Kidney tubule cell (primary cell): ENCODE measurements around the gene STAMBP.
A peak's percentile ranks its signal among the peaks of the same experiment; 100 is the strongest.
"Not testable (repeated sequence)": the region's sequence is repeated elsewhere in the genome, so short reads cannot be mapped to it uniquely, and the experiment has no call there.

Source experiments
- DNase-seq: peaks from one replicate; pipeline ENCODE4 v3.0.0-alpha.2; 2018; ENCODE audit warnings: low spot score

STAMBP gene

DNA sequence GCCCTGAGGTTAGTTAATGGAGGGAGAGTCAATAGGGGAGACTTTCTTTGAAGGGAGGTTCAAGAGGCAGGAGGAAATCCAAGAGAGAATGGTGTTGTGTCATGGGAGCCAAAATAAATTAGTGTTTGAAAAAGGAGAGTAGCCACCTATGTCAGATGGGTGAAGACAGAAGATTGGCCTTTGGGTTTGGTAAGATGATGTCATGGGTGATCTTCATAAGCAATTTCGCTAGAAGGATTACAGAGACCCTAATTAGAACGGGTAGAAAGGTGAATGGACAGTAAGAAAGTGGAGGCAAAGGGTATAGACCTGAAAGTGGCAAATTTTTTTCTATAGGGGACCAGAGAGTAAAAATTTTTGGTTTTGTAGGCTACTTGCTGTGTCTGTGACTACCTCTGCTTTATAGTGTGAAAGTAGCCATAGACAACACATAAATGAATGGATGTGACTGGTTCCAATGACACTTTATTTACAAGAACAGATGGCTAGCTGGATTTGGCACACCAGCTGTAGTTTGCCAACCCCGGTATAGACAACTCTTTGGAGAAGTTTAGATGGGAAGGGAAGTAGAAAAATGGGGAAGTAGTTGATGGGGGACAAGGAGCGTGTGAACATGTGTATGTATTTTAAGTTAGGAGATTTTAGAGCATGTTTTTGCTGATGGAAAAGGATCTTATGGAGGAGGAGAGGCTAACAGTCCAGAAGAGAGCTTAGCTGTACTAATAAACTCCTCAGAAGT, 9.3 kb downstream of the STAMBP start:
- no peak for DNase-seq

DNA sequence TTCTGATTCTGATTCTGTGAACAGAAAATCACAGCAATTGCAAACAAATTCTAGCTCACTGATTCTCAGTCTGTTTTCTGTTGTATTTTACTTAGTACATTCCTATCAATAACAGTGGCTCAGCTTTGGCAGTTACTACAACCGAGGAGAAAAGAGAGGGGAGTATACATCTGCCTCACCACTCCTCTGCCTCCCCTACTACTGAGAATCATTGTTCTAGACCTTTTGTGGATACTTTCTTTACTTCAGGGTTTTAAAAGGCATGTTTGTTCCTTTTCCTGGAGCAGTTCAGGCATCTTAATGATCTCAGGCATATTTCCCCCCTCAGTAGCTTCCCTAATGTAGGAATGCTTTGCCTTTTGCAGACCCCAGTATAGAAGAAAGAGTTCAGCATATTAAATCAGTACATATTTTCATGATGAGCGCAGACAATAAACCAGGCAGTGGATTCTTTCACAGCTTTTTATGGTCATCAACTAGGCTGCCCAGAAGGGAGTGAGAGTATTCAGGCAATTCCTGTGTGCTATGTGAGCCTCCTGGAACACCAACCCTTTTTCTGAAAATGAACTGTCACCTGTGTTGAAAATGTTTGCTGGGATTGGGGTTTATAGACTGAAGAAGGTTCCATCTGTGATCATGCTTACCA, 10.3 kb downstream of the STAMBP start:
- no peak for DNase-seq

DNA sequence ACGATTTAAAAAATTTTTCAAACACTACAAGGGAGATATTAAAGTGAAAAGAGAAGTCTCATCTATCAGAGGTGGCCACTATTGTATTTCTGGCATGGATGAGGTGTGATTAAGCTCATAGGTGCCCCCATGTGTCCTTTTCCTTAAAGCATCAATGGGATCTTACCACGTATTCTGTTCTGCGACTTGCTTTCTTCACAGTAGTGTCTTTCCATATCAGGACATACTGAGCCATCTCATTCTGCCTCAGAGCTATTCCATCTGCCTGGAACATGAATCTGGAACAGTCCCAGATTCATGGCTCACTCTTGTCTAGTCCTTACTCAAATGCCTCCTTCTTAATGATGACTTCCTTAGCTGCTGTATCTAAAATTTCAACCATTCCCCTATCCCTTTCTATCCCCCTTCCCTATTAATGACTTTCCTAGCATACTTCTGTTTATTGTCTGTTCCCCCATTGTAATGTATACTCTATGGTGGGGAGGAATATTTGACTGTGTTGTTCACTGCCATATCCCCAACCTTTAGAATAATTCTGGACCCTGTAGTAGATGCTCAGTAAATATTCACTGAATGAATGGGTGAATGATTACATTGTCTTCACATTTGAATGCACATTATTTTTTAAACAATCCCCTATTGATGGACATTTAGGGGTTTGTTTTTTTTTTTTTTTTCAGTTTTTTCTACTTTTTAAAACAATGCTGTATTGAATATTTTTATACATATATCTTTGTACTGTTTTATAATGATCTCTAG, 11.1 kb downstream of the STAMBP start:
- no peak for DNase-seq

DNA sequence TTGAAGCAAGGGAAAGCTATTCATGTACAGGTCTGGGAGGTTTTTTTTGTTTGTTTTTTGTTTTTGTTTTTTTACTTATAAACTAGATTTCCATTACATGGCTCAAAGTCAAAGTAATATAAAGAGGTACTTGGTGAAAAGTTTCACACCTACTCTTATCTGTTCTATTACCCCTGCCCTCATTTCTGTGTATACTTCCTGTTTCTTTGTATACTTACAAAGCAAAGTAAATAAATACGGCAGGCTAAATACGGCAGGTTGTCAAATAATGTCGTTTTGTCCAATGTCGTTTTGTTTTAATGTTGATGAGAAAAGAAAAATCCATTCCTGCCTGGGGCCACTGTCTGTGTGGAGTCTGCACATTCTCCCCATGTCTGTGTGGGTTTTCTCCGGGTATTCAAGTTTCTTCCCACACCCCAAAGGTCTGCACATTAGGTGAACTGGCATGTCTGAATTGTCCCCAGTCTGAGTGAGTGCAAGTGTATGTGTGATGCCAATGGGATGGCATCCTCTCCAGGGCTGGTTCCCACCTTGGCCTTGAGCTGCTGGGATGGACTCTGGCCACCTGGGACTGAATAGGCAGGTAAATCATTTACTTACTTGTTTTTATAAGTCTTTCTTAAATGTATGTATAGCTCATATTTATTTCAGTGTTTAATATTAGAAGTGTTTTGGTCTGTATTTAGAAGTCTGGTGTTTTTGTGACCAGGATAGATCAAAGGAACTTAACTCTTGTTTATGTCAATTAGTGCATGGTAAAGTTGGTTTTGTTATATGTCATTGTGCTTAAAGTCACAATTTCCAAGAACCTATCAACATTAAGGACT, 13.4 kb downstream of the STAMBP start:
- no peak for DNase-seq

DNA sequence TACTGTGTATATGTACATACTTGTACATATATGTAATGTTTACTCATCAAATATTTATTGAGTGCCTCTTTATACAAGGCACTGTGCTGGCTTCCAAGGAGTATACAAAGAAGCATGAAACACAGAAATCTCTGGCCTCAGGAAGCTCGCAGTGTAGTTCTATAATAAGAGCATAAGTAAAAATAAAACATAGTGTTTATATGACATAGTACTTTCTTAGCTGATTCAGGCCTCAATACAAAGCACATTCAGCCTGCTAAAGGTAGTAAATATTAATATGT, 13.9 kb downstream of the STAMBP start:
- no peak for DNase-seq

DNA sequence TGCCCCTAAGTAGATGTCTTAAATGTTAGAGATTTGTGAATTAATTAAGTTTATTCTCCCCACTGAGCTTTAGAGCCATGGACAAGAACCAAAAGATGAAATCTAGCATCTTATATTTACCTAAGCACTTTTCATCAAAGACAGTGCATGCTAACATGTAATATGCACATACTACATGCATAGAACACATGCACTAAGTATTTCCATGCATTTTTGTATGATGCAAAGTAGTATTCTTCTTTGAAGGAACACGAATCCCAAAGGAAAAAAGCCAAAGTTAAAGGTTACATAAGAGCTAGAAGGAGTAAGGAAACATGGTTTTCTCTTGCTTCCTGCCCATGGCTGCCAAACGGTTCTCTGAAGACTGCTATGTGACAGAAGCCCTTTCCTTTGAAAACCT, 15.3 kb downstream of the STAMBP start:
- no peak for DNase-seq

DNA sequence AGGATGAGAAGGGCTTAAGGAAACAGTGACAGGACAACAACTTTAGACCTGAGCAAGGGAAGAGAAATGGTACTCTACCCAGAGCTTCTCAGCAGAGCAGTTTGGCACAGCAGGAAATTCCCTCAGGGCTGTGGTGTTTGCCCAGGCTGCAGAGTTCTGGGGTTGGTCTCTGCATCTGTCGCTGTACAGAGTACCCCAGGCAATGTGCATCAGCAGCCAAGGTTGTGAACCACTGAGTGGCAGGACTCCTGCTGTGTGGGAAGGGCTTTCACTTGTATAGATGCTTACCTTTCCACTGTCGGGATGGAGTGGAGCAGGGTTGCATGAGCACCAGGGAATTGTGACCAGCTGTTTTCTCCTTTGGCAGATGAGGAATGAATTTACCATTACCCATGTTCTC, 21.2 kb downstream of the STAMBP start:
- no peak for DNase-seq

DNA sequence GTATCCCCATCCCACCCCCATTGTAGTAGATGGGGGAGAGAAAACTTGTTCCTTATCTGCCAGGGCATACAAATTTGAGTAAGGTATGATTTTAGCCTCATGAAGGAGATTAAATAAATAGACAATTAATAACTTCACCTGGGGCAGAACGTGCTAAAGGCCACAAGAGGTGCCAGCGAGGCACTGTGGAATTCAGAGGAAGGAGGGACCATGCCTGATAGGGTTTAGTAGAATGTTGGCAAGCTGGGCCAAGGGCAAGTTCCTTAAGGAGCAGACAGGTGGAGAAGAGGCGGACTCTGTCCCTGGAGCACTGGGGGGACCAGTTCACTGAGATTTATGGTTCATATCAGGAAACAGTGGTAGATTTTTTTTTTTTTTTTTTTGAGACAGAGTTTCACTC, 22.5 kb downstream of the STAMBP start:
- DNase-seq = peak; percentile 31

DNA sequence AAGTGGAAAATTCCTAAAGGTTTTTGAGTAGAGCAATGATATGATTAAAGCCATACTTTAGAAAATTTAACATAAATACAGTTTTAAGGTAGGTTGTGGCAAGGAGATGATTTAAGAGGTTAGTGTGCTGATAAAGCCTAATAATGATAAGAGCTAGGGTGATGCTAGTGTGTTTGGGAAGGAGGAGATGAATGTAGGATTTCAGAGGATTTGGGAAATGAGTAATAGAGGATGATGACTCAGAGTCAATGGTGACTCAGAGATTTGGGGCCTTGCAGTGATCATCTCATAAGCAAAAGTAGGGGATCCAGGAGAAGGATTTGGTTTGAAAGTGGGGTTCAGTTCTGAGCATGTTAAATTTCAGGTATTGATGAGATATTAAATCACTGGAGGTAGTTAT, 23.3 kb downstream of the STAMBP start:
- peak; percentile 53 for DNase-seq

DNA sequence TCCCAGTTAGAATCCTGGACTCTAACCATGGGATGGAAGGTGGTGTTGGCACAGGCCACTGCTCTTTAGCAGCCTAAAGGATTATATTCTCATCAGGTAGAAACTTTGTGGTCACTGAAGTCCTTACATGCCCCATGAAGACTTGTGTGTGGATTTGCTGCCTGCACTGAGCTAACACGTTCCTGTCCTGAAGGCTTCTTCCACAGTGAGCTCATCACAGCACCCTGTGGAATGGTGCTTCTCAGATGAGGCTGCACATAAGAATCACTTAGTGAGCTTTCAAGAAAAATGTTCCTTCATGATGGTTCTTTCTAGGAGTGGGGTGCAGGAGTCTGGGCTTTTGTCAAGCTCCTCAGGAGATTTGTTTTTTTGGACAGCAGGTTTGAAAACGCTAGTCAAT, 26.8 kb downstream of the STAMBP start:
- DNase-seq = no peak

DNA sequence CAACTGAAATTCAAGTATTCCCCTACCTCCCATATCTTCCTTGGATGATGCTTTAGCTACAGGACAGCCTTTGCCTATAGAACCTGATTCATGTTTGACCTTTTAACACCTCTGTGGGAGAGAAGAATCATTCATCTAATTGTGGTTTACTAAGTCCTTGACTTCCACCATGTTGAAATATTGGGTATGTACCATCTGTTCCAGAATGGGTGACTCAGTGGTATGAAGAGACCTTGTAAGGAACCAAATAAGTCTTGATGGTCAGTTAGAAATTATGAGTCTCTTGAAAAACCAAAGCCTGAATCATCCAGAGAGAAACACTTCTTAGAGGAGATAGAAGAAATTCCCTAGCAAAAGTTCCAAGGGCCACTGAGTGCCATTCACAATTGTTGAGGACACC, 27.5 kb downstream of the STAMBP start:
- peak; percentile 80 for DNase-seq

DNA sequence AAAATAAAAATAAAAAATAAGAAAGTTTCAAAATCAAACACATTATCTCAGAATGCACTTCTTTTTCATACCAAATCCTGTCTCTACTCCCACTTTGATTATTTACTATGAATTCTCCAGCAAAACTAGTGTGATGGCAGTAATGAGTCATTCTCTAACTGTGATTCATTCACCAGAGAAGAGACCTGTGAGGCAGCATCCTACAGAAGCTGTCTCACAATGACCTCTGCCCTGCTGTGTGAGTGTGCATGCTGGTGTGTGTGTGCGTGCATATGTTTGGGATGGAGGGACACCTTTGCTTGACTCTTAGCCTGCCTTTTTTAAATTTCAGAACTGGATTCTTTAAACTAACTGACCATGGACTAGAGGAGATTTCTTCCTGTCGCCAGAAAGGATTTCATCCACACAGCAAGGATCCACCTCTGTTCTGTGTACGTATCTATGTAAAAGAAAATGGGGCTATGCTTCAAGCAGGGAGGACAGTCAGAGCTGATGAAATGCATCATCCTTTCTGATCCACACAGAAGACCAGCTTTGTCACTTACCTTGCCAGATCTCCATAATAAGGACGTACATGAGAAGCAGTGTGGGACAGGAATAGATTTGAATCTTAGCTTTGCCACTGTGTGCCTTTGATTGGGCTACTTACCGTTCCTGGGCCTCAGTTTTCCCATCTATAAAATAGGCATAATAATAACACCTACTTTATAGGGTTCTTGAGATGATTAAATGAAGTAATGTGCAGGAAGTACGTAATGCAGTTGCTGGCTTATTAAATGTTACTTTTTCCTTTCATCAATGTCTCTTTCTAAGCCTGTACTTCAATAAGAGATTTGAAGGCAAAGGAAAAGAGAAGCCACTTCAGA, 31.2 kb downstream of the STAMBP start:
- peak; percentile 86 for DNase-seq

DNA sequence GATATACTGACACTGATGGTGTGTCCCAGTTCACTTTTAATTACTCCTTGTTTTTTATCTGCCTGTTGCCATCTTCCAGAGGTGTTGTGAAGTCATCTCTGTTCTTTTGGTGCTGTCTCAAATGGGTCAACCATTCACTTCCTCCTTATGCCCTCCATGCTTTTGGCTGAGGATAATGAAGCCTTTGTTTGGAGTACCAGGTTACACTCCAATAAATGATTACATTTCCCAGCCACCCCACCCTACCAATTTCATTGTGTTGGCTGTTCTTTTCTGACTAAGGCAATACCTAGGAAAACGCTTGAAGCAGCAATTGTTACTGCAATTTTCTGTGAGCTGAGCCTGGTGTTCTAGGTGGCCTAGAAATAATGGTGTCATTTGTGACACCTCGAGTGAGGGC, 34.2 kb downstream of the STAMBP start:
- peak; percentile 37 for DNase-seq

DNA sequence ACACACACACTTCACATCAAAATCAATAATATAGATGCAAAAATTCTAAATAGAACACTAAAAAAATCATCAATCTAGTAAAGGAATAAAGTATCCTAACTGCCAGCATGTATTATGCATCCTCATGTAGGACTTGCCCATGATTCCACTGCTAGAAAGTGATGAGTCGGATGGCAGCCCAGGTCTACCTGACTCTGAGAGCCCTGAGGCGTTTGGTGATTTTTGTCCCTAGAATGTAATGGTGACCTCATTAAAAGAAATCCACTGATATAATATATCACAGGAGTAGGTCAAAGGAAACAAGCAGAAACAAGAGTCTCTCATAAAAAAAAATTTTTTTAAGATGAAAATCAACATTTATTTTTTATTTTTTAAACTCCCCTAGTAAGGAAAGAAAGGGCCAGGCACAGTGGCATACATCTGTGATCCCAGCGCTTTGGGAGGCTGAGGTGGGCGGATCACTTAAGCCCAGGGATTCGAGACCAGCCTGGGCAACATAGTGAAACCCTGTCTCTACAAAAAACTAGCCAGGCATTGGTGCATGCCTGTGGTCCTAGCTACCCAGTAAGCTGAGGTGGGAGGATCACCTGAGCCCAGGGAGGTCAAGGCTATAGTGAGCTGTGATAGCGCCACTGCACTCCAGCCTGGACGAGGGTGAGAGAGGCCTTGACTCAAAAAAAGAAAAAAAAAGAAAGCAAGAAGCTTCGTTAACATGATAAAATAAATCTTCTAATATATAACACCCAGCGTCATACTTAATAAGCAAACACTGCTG, 39.6 kb downstream of the STAMBP start:
- no peak for DNase-seq

DNA sequence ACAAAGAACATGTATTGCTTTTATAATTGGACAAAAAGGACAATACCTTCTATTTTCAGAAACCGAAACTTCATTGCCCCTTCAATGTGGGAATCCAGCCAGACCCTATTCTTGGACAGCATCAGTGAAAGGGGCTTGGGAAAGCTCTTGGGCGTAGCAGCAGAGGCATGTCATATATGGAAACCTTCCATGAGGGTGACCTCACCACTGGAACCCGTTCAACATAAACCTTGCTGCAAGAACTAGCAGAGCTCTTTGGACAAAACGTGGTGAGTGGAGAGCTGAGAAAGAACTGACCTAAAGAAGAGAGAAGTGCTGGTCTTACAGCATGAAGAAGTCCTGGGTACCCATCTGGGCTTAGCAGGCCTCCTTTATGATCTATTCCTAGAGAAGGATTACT, 41.3 kb downstream of the STAMBP start:
- DNase-seq = no peak

DNA sequence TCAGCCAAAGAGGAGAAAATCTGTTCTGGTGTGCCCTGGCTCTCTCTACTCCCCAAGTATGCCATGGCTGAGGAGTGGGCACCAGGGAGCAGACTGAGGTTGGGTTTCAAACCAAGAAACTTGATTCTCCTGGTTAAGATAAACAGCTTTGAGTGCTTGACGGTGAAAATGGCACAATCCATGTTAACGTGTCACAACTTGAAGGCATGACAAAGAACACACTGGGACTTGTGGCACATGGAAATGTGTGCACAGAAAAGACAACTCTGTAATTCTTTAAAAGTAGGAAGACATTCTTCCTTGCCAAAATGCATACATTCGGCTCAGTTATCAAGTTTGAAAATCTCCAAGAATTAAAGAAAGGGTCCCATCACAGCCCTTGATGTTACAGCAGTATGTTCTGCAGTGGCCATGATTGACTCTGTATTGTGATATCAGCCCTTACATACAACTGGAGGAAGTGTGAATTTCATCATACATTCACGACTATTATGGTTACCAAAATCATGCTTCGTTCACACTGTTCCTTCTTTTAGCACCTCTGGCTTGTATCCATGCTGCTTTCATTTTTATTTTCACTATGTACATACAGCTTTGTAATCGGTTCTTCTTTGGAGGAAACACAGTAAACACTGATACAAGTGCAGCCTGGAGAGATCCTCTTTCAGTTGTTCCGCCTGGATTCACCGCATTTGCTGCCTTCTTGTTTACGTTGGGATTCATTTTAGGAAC, 48.5 kb downstream of the STAMBP start:
- no peak for DNase-seq

DNA sequence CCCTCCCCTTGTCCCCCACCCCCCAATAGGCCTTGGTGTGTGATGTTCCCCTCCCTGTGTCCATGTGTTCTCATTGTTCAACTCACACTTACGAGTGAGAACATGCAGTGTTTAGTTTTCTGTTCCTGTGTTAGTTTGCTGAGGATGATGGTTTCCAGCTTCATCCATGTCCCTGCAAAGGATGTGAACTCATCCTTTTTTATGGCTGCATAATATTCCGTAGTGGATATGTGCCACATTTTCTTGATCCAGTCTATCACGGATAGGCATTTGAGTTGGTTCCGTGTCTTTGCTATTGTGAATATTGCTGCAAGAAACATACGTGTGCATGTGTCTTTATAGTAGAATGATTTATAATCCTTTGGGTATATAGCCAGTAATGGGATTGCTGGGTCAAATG, 49.2 kb downstream of the STAMBP start:
- DNase-seq = not testable (repeated sequence)

DNA sequence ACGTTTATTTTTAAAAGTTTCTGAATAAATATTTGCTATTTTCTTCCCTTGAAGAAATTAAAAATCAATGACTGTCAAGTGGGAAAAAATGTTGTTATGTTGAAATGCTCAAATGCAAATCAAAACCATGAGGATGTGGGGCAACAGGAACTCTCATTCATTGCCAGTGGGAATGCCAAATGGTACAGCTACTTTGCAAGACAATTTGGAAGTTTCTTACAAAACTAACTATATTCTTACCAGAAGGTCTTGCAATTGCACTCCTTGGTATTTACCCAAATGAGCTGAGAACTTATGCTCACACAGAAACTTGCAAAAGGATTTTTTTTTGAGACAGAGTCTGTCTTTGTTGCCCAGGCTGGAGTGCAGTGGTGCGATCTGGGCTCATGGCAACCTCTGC, 56.6 kb downstream of the STAMBP start:
- no peak for DNase-seq

DNA sequence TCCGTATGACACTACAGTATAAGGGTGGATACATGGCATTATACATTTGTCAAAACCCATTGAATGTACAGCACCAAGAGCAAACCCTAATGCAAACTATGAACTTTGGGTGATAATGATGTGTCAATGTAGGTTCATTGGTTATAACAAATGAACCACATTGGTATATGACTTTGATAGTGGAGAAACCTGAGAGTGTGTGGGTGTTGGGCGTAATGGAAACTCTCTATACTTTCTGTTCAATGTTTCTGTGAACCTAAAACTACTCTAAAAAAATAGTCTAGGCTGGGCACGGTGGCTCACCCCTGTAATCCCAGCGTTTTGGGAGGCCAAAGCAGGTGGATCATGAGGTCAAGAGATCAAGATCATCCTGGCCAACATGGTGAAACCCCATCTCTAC, 57.6 kb downstream of the STAMBP start:
- DNase-seq = no peak
